Amniotic epithelial cell (primary cell): Measurements from ENCODE around the gene LDLRAD4.

Experiments
- DNase-seq: peaks from one replicate; pipeline ENCODE4 v3.0.0-alpha.2; 2010; ENCODE audit warnings: low read depth

LDLRAD4 gene

GRCh38 chr18:13406736-13407135 is 188.2 kb downstream of the LDLRAD4 start:
- no peak for DNase-seq

GRCh38 chr18:13407484-13407883 is 188.9 kb downstream of the LDLRAD4 start:
- DNase-seq: no peak

GRCh38 chr18:13409026-13409425 is 190.5 kb downstream of the LDLRAD4 start:
- DNase-seq: no peak

GRCh38 chr18:13409997-13410396 is 191.4 kb downstream of the LDLRAD4 start:
- DNase-seq: no peak

- DNase-seq: no peak
Measured at GRCh38 chr18:13410471-13410870, 191.9 kb downstream of the LDLRAD4 start.

- no peak for DNase-seq
Measured at GRCh38 chr18:13412017-13412416, 193.5 kb downstream of the LDLRAD4 start.

- DNase-seq: no peak
Measured at GRCh38 chr18:13412901-13413300, 194.3 kb downstream of the LDLRAD4 start.

- no peak for DNase-seq
Measured at GRCh38 chr18:13414102-13414501, 195.5 kb downstream of the LDLRAD4 start.

- no peak for DNase-seq
Measured at GRCh38 chr18:13414521-13414920, 196.0 kb downstream of the LDLRAD4 start.

- DNase-seq: no peak
Measured at GRCh38 chr18:13415736-13416135, 197.2 kb downstream of the LDLRAD4 start.

GRCh38 chr18:13416208-13416607 is 197.6 kb downstream of the LDLRAD4 start:
- DNase-seq: no peak

- peak; percentile 17 for DNase-seq
Measured at GRCh38 chr18:13416848-13417247, 198.3 kb downstream of the LDLRAD4 start.

GRCh38 chr18:13418013-13418710 is 199.6 kb downstream of the LDLRAD4 start:
- DNase-seq: no peak

- no peak for DNase-seq
Measured at GRCh38 chr18:13420969-13421686, 202.6 kb downstream of the LDLRAD4 start.

- no peak for DNase-seq
Measured at GRCh38 chr18:13422541-13423147, 204.1 kb downstream of the LDLRAD4 start.

GRCh38 chr18:13423352-13423751 is 204.8 kb downstream of the LDLRAD4 start:
- DNase-seq: no peak

- no peak for DNase-seq
Measured at GRCh38 chr18:13424363-13424762, 205.8 kb downstream of the LDLRAD4 start.

GRCh38 chr18:13425357-13426091 is 207.0 kb downstream of the LDLRAD4 start:
- no peak for DNase-seq

- DNase-seq: no peak
Measured at GRCh38 chr18:13427354-13427753, 208.8 kb downstream of the LDLRAD4 start.

GRCh38 chr18:13428319-13428718 is 209.8 kb downstream of the LDLRAD4 start:
- DNase-seq: no peak

GRCh38 chr18:13429016-13429415 is 210.5 kb downstream of the LDLRAD4 start:
- no peak for DNase-seq

- DNase-seq: no peak
Measured at GRCh38 chr18:13429884-13430510, 211.4 kb downstream of the LDLRAD4 start.
